Upper lobe of right lung (tissue), 1 donor: ENCODE results near the gene GET3. TPM values are rescaled to one million over a fixed set of nuclear protein-coding genes. Genes with fewer than 3 reads are reported as not detected.
A peak's percentile ranks its signal among the peaks of the same experiment; 100 is the strongest.
"Not testable (repeated sequence)": the region's sequence is repeated elsewhere in the genome, so short reads cannot be mapped to it uniquely, and the experiment has no call there.

ENCODE experiments used
- ATAC-seq: fragments of 200-7000 bp; cut with Tn5 transposase; one replicate; pipeline ENCODE4 v1.9.1; 2020; ENCODE audit warnings: mild to moderate bottlenecking, moderate library complexity
- DNase-seq: peaks from one replicate; pipeline ENCODE4 v3.0.0-alpha.2; 2020
- H3K27ac ChIP-seq: fragments of 200-600 bp; one replicate; pipeline ENCODE4 v1.8.0; 2022
- H3K27me3 ChIP-seq: fragments of 200-600 bp; one replicate; pipeline ENCODE4 v1.8.0; 2022; ENCODE audit warnings: mild to moderate bottlenecking
- H3K36me3 ChIP-seq: fragments of 200-600 bp; one replicate; pipeline ENCODE4 v1.8.0; 2022
- H3K4me1 ChIP-seq: fragments of 200-600 bp; one replicate; pipeline ENCODE4 v1.8.0; 2022
- H3K4me3 ChIP-seq: fragments of 200-600 bp; one replicate; pipeline ENCODE4 v1.8.0; 2022; ENCODE audit warnings: mild to moderate bottlenecking
- H3K9me3 ChIP-seq: fragments of 200-600 bp; one replicate; pipeline ENCODE4 v1.8.0; 2022
- CTCF ChIP-seq: fragments of 200-600 bp; IDR thresholded peaks from one replicate; pipeline ENCODE4 v1.8.0; 2022; ENCODE audit warnings: antibody characterized with exemption
- intact Hi-C: fragments of 100-400 bp; cut with DNase I; formaldehyde crosslinking; loops from one replicate; pipeline ENCODE4 v1.11.0; 2022
- total RNA-seq: library from RNA; stranded (reverse); fragmentation: NEBNext Ultra II Directional; extraction: Animal tissue kit (Norgen Biotek cat#: 25700); gene quantifications from one replicate; pipeline ENCODE4 v1.2.1, GENCODE V29; 2021
- donor health status: DM: no; HTN: yes; CAD: no; lungs with severe emphysema.

The GET3 gene
- total RNA-seq, 1 donor from 2014 or later, result 55.2 TPM

GRCh38 chr19:12793290-12794195, 56.2 kb downstream of the GET3 start:
- Histone ChIP-seq H3K27me3 (no peaks in the 10 kb centered on the region), H3K4me1 (peaks cover 20% of the 10 kb centered on the region), H3K27ac (peak overlapping the region; percentile 100), H3K4me3 (peak overlapping the region; percentile 88), H3K36me3 (peaks cover 2% of the 10 kb centered on the region), H3K9me3 (no peaks in the 10 kb centered on the region)
- intact Hi-C loops, result no loop called here
- ATAC-seq, result peak; percentile 55
- no peak for TF ChIP-seq CTCF
- DNase-seq, result peak; percentile 98

GRCh38 chr19:12794196-12794941, 57.1 kb downstream of the GET3 start:
- H3K4me3 ChIP-seq, result peak overlapping the region; percentile 88
- H3K4me1 ChIP-seq, result peaks cover 12% of the 10 kb centered on the region
- H3K9me3 ChIP-seq, result no peaks in the 10 kb centered on the region
- peaks cover 10% of the 10 kb centered on the region for H3K36me3 ChIP-seq
- ATAC-seq (no peak), DNase-seq (no peak)
- intact Hi-C loops, result no loop called here
- no peak for TF ChIP-seq CTCF
- H3K27me3 ChIP-seq, result no peaks in the 10 kb centered on the region
- H3K27ac ChIP-seq, result peak overlapping the region; percentile 100

- no peaks in the 10 kb centered on the region for H3K9me3 ChIP-seq
- intact Hi-C loops, result no loop called here
- H3K27ac ChIP-seq, result peak overlapping the region; percentile 100
- H3K4me3 ChIP-seq, result no peak overlapping the region
- ATAC-seq (no peak), DNase-seq (no peak)
- H3K27me3 ChIP-seq, result no peaks in the 10 kb centered on the region
- no peak for TF ChIP-seq CTCF
- H3K4me1 ChIP-seq, result peaks cover 11% of the 10 kb centered on the region
- peaks cover 14% of the 10 kb centered on the region for H3K36me3 ChIP-seq
Measured at GRCh38 chr19:12794971-12795381, 57.7 kb downstream of the GET3 start.

- H3K27me3 ChIP-seq, result no peaks in the 10 kb centered on the region
- TF ChIP-seq CTCF, result peak; percentile 92
- peaks cover 18% of the 10 kb centered on the region for H3K36me3 ChIP-seq
- H3K9me3 ChIP-seq, result no peaks in the 10 kb centered on the region
- H3K27ac ChIP-seq, result peak overlapping the region; percentile 58
- peaks cover 18% of the 10 kb centered on the region for H3K4me1 ChIP-seq
- DNase-seq (peak; percentile 84), ATAC-seq (peak; percentile 46)
- peak overlapping the region; percentile 8 for H3K4me3 ChIP-seq
- intact Hi-C loops, result loop anchor here (2.0 kb wide), 1 partner anchor 20 kb away; no protein-coding TSS in a partner anchor
Measured at GRCh38 chr19:12796146-12797071, 59.1 kb downstream of the GET3 start.

- Histone ChIP-seq H3K4me3 (no peak overlapping the region), H3K27me3 (no peaks in the 10 kb centered on the region), H3K4me1 (peaks cover 21% of the 10 kb centered on the region), H3K9me3 (no peaks in the 10 kb centered on the region), H3K27ac (no peak overlapping the region), H3K36me3 (peaks cover 18% of the 10 kb centered on the region)
- intact Hi-C loops, result loop anchor here (2.0 kb wide), 1 partner anchor 20 kb away; no protein-coding TSS in a partner anchor
- ATAC-seq, result no peak
- TF ChIP-seq CTCF, result no peak
- DNase-seq, result no peak
Measured at GRCh38 chr19:12797141-12797587, 59.9 kb downstream of the GET3 start.

GRCh38 chr19:12797607-12798006, 60.3 kb downstream of the GET3 start:
- H3K9me3 ChIP-seq, H3K4me3 ChIP-seq, H3K27me3 ChIP-seq, H3K27ac ChIP-seq, ATAC-seq, DNase-seq: not testable (repeated sequence)
- intact Hi-C loops, result loop anchor here (2.0 kb wide), 1 partner anchor 21 kb away; no protein-coding TSS in a partner anchor
- Histone ChIP-seq H3K4me1 (peaks cover 25% of the 10 kb centered on the region), H3K36me3 (peaks cover 18% of the 10 kb centered on the region)
